Measurements from ENCODE around the gene IRX5. TPM values are rescaled to one million over a fixed set of nuclear protein-coding genes. Genes with fewer than 3 reads are reported as not detected.

IRX5 gene
- total and polyA plus RNA-seq, 2 of the 4 experiments (the other 2 are of a cell fraction), result not detected

GRCh38 chr16:54912720-54913119 is 17.9 kb upstream of the IRX5 start:
- Histone ChIP-seq H3K4me3 (ENCODE audit: insufficient read depth, low read depth, low read length) (no peak overlapping the region), H3K9me3 (ENCODE audit: control insufficient read depth, insufficient read depth, low read length) (no peaks in the 10 kb centered on the region), H3K4ac (ENCODE audit: low read depth, low read length) (no peak overlapping the region), H2AK5ac (ENCODE audit: low read depth, low read length) (no peak overlapping the region), H2BK120ac (ENCODE audit: low read depth, low read length) (no peak overlapping the region), H2BK20ac (ENCODE audit: low read depth, low read length) (no peak overlapping the region), H3K4me2 (ENCODE audit: low read depth, low read length) (no peak overlapping the region), H2BK5ac (ENCODE audit: low read depth, low read length, poor library complexity, severe bottlenecking) (no peak overlapping the region), H3K9me1 (ENCODE audit: insufficient read depth, low read length) (no peaks in the 10 kb centered on the region), H2BK15ac (ENCODE audit: low read depth, low read length) (no peak overlapping the region), H4K8ac (ENCODE audit: low read depth in 2 of 2, low read length in 2 of 2) (no peak overlapping the region), H3K4me1 (ENCODE audit: control insufficient read depth, insufficient read depth, low read length) (no peaks in the 10 kb centered on the region), H3K27ac (ENCODE audit: insufficient read depth, low read length) (no peak overlapping the region), H3K9ac (ENCODE audit: low read depth, low read length) (no peak overlapping the region), H3K18ac (ENCODE audit: low read depth, low read length) (no peak overlapping the region), H4K91ac (ENCODE audit: insufficient read depth, low read depth, low read length) (no peak overlapping the region), H4K20me1 (ENCODE audit: insufficient read depth, low read length) (no peaks in the 10 kb centered on the region), H2AFZ (replicated peaks; ENCODE audit: low read length, poor library complexity) (no peak overlapping the region), H2AK9ac (replicated peaks; ENCODE audit: low read depth, low read length, poor library complexity) (no peak overlapping the region), H3K79me1 (ENCODE audit: low read depth in 1 of 2, low read length in 2 of 2) (no peaks in the 10 kb centered on the region), H3K36me3 (ENCODE audit: control insufficient read depth, insufficient read depth, low read length) (no peaks in the 10 kb centered on the region), H4K5ac (ENCODE audit: low read depth, low read length) (no peak overlapping the region), H3K27me3 (ENCODE audit: control insufficient read depth, insufficient read depth, low read length) (no peaks in the 10 kb centered on the region), H3K23ac (ENCODE audit: low read depth, low read length) (no peak overlapping the region), H3K14ac (replicated peaks; ENCODE audit: low read depth, low read length) (no peak overlapping the region), H3K56ac (ENCODE audit: extremely low read depth, insufficient read depth, low read length) (no peak overlapping the region)
- 40% methylated on average over 1 of the region's 2 CpGs; no CpG with 5 or more reads in 1 of the 2 experiments for WGBS, 2 experiments (ENCODE audit: extremely low coverage in 2 of 2, insufficient read length in 1 of 2)
- ATAC-seq (ENCODE audit: low read depth) (no peak), DNase-seq (no peak)
- POLR2A ChIA-PET (ENCODE audit: unreplicated experiment), result no interaction called here
- CTCF ChIA-PET, result no interaction called here
- dilution Hi-C loops (cut with HindIII; ENCODE audit: low sequenced_read_pairs, unreplicated experiment) (no loop called here), intact Hi-C loops (cut with micrococcal nuclease) (no loop called here), in situ Hi-C loops (cut with MboI; ENCODE audit: low sequenced_read_pairs) (no loop called here)
- no peak for TF ChIP-seq USF2 (IDR thresholded peaks at IDR 0.05; ENCODE audit: low read depth, low read length)
- no peak for TF ChIP-seq BHLHE40 (IDR thresholded peaks at IDR 0.05; ENCODE audit: low read depth, low read length)
- no peak for TF ChIP-seq CHD1 (IDR thresholded peaks at IDR 0.05; ENCODE audit: low read depth, low read length)
- BruUV-seq (replicated peaks), result no TSS peak

Measured in IMR-90 (cell line).